Fibroblast of lung (primary cell): ENCODE data around the gene TEDC2.

Experiments
- EZH2 ChIP-seq: IDR thresholded peaks from 2 replicates; pipeline ENCODE4 v1.5.1; 2012; ENCODE audit warnings: low read length, control low read depth, mild to moderate bottlenecking; ENCODE audit errors: missing control alignments
- TF ChIP-seq, protein P1 (sequence below), 2 donors: IDR thresholded peaks in 1 of 2; conservative IDR thresholded peaks in 1 of 2; 1 replicate in 1 of 2; 2 replicates in 1 of 2; pipeline ENCODE4 v1.5.1; 2011 to 2012; ENCODE audit warnings: low read length in 2 of 2, control low read depth in 1 of 2, inconsistent platforms in 1 of 2, low read depth in 1 of 2, mild to moderate bottlenecking in 1 of 2

DNA sequence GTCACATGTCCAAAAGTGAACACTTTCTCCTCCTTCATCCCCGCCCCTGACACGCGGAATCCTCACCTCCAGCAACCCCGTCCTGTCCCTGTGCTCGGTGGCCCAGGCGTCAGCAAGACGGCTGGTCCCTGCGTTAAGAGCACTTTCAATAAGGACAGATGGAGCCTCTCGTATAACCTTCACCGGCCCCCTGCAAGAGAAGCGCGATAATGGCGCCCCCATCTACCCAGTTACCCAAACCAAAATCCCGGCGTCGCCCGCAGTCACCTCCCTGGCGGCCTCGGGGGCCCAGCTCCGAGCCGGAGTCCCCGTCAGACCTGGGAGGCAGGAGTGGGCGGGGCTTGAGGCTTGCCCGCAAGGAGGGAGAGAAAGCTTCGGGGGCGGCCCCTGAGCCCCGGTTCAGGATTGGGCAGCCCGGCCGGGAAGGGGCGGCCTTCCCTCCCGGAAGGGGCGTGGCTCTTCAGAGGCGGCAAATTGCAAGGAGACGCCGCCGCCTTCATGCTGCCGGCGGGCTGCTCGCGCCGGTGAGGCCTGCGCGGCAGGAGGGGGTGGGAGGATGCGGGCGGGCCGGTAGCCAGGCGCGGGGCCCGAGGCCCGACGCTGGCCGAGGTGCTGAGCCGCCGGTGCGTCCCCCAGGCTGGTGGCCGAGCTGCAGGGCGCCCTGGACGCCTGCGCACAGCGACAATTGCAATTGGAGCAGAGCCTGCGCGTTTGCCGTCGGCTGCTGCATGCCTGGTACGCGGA, at the start of gene TEDC2:
- TF ChIP-seq, protein P1, sequence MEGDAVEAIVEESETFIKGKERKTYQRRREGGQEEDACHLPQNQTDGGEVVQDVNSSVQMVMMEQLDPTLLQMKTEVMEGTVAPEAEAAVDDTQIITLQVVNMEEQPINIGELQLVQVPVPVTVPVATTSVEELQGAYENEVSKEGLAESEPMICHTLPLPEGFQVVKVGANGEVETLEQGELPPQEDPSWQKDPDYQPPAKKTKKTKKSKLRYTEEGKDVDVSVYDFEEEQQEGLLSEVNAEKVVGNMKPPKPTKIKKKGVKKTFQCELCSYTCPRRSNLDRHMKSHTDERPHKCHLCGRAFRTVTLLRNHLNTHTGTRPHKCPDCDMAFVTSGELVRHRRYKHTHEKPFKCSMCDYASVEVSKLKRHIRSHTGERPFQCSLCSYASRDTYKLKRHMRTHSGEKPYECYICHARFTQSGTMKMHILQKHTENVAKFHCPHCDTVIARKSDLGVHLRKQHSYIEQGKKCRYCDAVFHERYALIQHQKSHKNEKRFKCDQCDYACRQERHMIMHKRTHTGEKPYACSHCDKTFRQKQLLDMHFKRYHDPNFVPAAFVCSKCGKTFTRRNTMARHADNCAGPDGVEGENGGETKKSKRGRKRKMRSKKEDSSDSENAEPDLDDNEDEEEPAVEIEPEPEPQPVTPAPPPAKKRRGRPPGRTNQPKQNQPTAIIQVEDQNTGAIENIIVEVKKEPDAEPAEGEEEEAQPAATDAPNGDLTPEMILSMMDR (conservative IDR thresholded peaks at IDR 0.05 in 1 of 2, IDR thresholded peaks at IDR 0.05 in 1 of 2; ENCODE audit: low read depth in 1 of 2, low read length in 2 of 2), result no peak
- TF ChIP-seq EZH2, result no peak
